GM12878 (cell line): ENCODE results near the gene NR4A2. TPM values are rescaled to one million over a fixed set of nuclear protein-coding genes. Genes with fewer than 3 reads are reported as not detected.

Source experiments
- ATAC-seq: fragments of 200-7000 bp; cut with Tn5 transposase; 3 replicates; pipeline ENCODE4 v1.9.1; 2020; ENCODE audit warnings: mild to moderate bottlenecking, moderate library complexity
- BruUV-seq: library from RNA; stranded (reverse); fragments of 400-500 nt; replicated peaks from 2 replicates; lab custom pipeline; 2021; lab: Mats Ljungman, UMichigan
- CTCF ChIA-PET: fragments of 300-600 bp; sonication (Branson Sonifier 250); formaldehyde crosslinking; extraction: SDS; loops from one replicate; lab custom pipeline; 2021; ENCODE audit warnings: inconsistent platforms; lab: Yijun Ruan, JAX
- POLR2A ChIA-PET: fragments of 350-600 bp; formaldehyde crosslinking; extraction: SDS; loops from one replicate; lab custom pipeline; 2021; ENCODE audit warnings: inconsistent platforms; lab: Charles Lee
- RAD21 ChIA-PET: fragments of 300-600 bp; sonication (Branson Sonifier 250); formaldehyde crosslinking; loops from one replicate; lab custom pipeline; 2023; ENCODE audit warnings: antibody characterized with exemption; ENCODE audit not compliant: unreplicated experiment; lab: Charles Lee
- SMC1A ChIA-PET: fragments of 300-600 bp; sonication (Branson Sonifier 250); formaldehyde crosslinking; loops from one replicate; lab custom pipeline; 2023; ENCODE audit not compliant: unreplicated experiment, uncharacterized antibody; lab: Charles Lee
- DNase-seq: peaks from one replicate; pipeline ENCODE4 v3.0.0-alpha.2; 2011; ENCODE audit warnings: low read depth, low spot score
- FAIRE-seq: peaks from 3 replicates; lab custom pipeline; 2011; peaks lifted over from hg19 to GRCh38; lab: Jason Lieb, UNC
- H2AFZ ChIP-seq: 2 replicates; pipeline ENCODE4 v1.6.0; 2011; ENCODE audit warnings: low read depth, low read length, control low read depth; ENCODE audit not compliant: control insufficient read depth
- H3K27ac ChIP-seq: 2 replicates; pipeline ENCODE4 v1.5.1; 2011; ENCODE audit warnings: control low read depth; ENCODE audit not compliant: control insufficient read depth, insufficient read depth
- H3K27me3 ChIP-seq, 2 experiments: replicated peaks in 1 of 2; 2 replicates each; pipeline versions ENCODE4 v1.6.0 to v1.6.1; 2011; ENCODE audit warnings: low read length in 1 of 2; ENCODE audit not compliant: control insufficient read depth in 2 of 2, insufficient read depth in 2 of 2
- H3K36me3 ChIP-seq, 2 experiments: 2 replicates each; pipeline ENCODE4 v1.5.1; 2011; ENCODE audit warnings: low read length in 1 of 2; ENCODE audit not compliant: control insufficient read depth in 2 of 2, insufficient read depth in 2 of 2
- H3K4me1 ChIP-seq: 2 replicates; pipeline ENCODE4 v1.6.1; 2011; ENCODE audit warnings: mild to moderate bottlenecking, low read length, moderate library complexity, mixed read lengths; ENCODE audit not compliant: control insufficient read depth, insufficient read depth
- H3K4me2 ChIP-seq: 2 replicates; pipeline ENCODE4 v1.6.0; 2011; ENCODE audit warnings: control low read depth; ENCODE audit not compliant: control insufficient read depth, insufficient read depth
- H3K4me3 ChIP-seq: fragments of 200-600 bp; sonication (generic); 2 replicates; pipeline ENCODE4 v1.5.1; 2016
- H3K79me2 ChIP-seq: 2 replicates; pipeline ENCODE4 v1.6.0; 2011; ENCODE audit warnings: low read length; ENCODE audit not compliant: control insufficient read depth, insufficient read depth
- H3K9ac ChIP-seq: 2 replicates; pipeline ENCODE4 v1.8.0; 2011; ENCODE audit warnings: low read length, control low read depth, mixed read lengths; ENCODE audit not compliant: control insufficient read depth, insufficient read depth
- H3K9me3 ChIP-seq: replicated peaks from 3 replicates; pipeline ENCODE4 v1.5.1; 2011; ENCODE audit warnings: mild to moderate bottlenecking, low read length; ENCODE audit not compliant: control insufficient read depth, insufficient read depth
- H4K20me1 ChIP-seq: 2 replicates; pipeline ENCODE4 v1.6.0; 2011; ENCODE audit not compliant: control insufficient read depth, insufficient read depth
- BMI1 ChIP-seq: fragments of 450-650 bp; IDR thresholded peaks from 2 replicates; pipeline ENCODE4 v1.6.1; 2016; ENCODE audit warnings: mild to moderate bottlenecking, moderate library complexity, borderline replicate concordance
- CBFB ChIP-seq: IDR thresholded peaks from 2 replicates; pipeline ENCODE4 v1.6.1; 2016; ENCODE audit warnings: antibody characterized with exemption, low read depth
- DPF2 ChIP-seq: fragments of 450-650 bp; IDR thresholded peaks from 2 replicates; pipeline ENCODE4 v1.6.1; 2017; ENCODE audit warnings: mild to moderate bottlenecking
- EGR1 ChIP-seq, 2 experiments: IDR thresholded peaks; 1 replicate in 1 of 2; 2 replicates in 1 of 2; pipeline ENCODE4 v1.6.1; 2011 to 2012; ENCODE audit warnings: low read depth in 2 of 2, low read length in 2 of 2, borderline replicate concordance in 1 of 2, mild to moderate bottlenecking in 1 of 2, moderate library complexity in 1 of 2
- EP300 ChIP-seq, 2 experiments: fragments of 150-350 bp in 1 of 2; IDR thresholded peaks; 2 replicates each; pipeline ENCODE4 v1.6.1; 2011 to 2012; ENCODE audit warnings: low read depth in 2 of 2, low read length in 2 of 2, borderline replicate concordance in 1 of 2, improper control_type of control experiment in 1 of 2, inconsistent platforms in 1 of 2; ENCODE audit not compliant: control insufficient read depth in 1 of 2
- ETV6 ChIP-seq, 2 experiments: fragments of 450-650 bp in 1 of 2; IDR thresholded peaks in 1 of 2; conservative IDR thresholded peaks in 1 of 2; 2 replicates each; pipeline ENCODE4 v1.6.1; 2014; ENCODE audit warnings: antibody characterized with exemption in 1 of 2, borderline replicate concordance in 1 of 2, low read depth in 1 of 2, mild to moderate bottlenecking in 1 of 2, moderate library complexity in 1 of 2
- FOS ChIP-seq: IDR thresholded peaks from 3 replicates; pipeline ENCODE4 v1.6.1; 2011; ENCODE audit warnings: borderline replicate concordance; ENCODE audit not compliant: insufficient read length; ENCODE audit errors: extremely low read depth
- FOXM1 ChIP-seq: IDR thresholded peaks from 2 replicates; pipeline ENCODE4 v1.6.1; 2012; ENCODE audit warnings: low read depth, mild to moderate bottlenecking, inconsistent platforms, low read length, moderate library complexity
- MXI1 ChIP-seq: fragments of 150-350 bp; IDR thresholded peaks from 2 replicates; pipeline ENCODE4 v1.6.1; 2011; ENCODE audit warnings: low read depth, mild to moderate bottlenecking, inconsistent platforms, low read length, improper control_type of control experiment
- SMAD5 ChIP-seq: IDR thresholded peaks from 2 replicates; pipeline ENCODE4 v1.6.1; 2016; ENCODE audit warnings: antibody characterized with exemption, low read depth
- SP1 ChIP-seq: IDR thresholded peaks from one replicate; pipeline ENCODE4 v1.6.1; 2011; ENCODE audit warnings: low read depth, low read length
- SREBF2 ChIP-seq: IDR thresholded peaks from 2 replicates; pipeline ENCODE4 v1.6.1; 2012; ENCODE audit warnings: mild to moderate bottlenecking, low read length
- SUPT20H ChIP-seq: IDR thresholded peaks from 2 replicates; pipeline ENCODE4 v1.6.1; 2011; ENCODE audit warnings: low read depth, mild to moderate bottlenecking, low read length, moderate library complexity, borderline replicate concordance; ENCODE audit not compliant: control insufficient read depth
- SUZ12 ChIP-seq: fragments of 200-600 bp; sonication (generic); IDR thresholded peaks from one replicate; pipeline ENCODE4 v1.6.1; 2018; ENCODE audit warnings: antibody characterized with exemption, mild to moderate bottlenecking; ENCODE audit not compliant: unreplicated experiment
- TCF12 ChIP-seq: IDR thresholded peaks from 2 replicates; pipeline ENCODE4 v1.6.1; 2011; ENCODE audit warnings: low read depth, mild to moderate bottlenecking, low read length
- WRNIP1 ChIP-seq: IDR thresholded peaks from 2 replicates; pipeline ENCODE4 v1.6.1; 2011; ENCODE audit warnings: low read depth, low read length, improper control_type of control experiment, borderline replicate concordance
- ZNF622 ChIP-seq: fragments of 450-650 bp; IDR thresholded peaks from 2 replicates; pipeline ENCODE4 v1.6.1; 2017; ENCODE audit warnings: mild to moderate bottlenecking, inconsistent platforms
- in situ Hi-C: fragments of 300-500 bp; cut with MboI; formaldehyde crosslinking; loops from 9 replicates; pipeline ENCODE4 v1.14.3; 2018; ENCODE audit warnings: mixed read lengths
- intact Hi-C: fragments of 100-400 bp; cut with micrococcal nuclease; formaldehyde crosslinking; loops from one replicate; pipeline ENCODE4 v1.14.2; 2022; ENCODE audit not compliant: unreplicated experiment
- polyA plus RNA-seq, 11 experiments: library from polyadenylated mRNA; depleted of rRNA in 4 of 11; unstranded in 6 of 11; stranded (reverse) in 5 of 11; fragments of >200 nt; fragmentation: Nextera tagmentation in 4 of 11; fragmentation: Illumina TruSeq in 1 of 11; extraction: Ambion mirVana in 4 of 11; extraction: Trizol in 1 of 11; gene quantifications; 1 replicate in 1 of 11; 2 replicates in 10 of 11; pipeline versions ENCODE4 v1.2.1 to v1.2.3, GENCODE V29; 2011 to 2016; ENCODE audit warnings: inconsistent platforms in 2 of 11, missing spikeins in 2 of 11, low read depth in 1 of 11
- total RNA-seq, 4 experiments: library from RNA; depleted of rRNA in 3 of 4; stranded (reverse); fragments of >200 nt in 3 of 4; fragmentation: Illumina TruSeq in 1 of 4; extraction: Trizol in 1 of 4; gene quantifications; 2 replicates each; pipeline versions ENCODE4 v1.2.1 to v1.2.3, GENCODE V29; 2013 to 2021
- TF ChIP-seq, protein P1 (sequence below): fragments of 450-650 bp; IDR thresholded peaks from 2 replicates; pipeline ENCODE4 v1.6.1; 2017; ENCODE audit warnings: mild to moderate bottlenecking
- TF ChIP-seq, protein P2 (sequence below): IDR thresholded peaks from 2 replicates; pipeline ENCODE4 v1.6.1; 2011; ENCODE audit warnings: low read depth, low read length, improper control_type of control experiment, borderline replicate concordance

The NR4A2 gene
- total and polyA plus RNA-seq, 10 of the 15 experiments (the other 5 are each of a cell fraction or from before 2014, with no cell fraction given) = 0.15 to 3.4 (median 0.58) TPM

DNA sequence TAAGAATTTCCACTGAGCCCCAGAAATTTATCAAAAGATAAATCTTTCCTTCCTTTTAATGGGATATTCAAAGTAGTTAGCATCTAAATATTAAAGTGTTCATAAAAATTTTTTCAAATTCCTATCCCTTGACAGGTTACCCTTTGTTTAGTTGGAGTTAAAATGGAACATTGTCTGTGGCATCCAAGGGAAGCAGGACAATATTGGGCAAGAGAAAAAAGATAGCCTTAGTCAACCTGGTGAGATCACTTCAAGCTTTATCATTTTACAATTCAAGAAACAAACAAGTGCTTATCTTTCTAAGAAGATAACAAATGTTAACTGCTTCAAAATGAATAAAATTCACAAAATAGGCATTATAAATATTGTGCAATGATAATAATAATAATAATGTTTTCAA lies 21.7 kb downstream of the NR4A2 start:
- CTCF ChIA-PET = no interaction called here
- no peak for TF ChIP-seq SP1
- TF ChIP-seq, protein P1, sequence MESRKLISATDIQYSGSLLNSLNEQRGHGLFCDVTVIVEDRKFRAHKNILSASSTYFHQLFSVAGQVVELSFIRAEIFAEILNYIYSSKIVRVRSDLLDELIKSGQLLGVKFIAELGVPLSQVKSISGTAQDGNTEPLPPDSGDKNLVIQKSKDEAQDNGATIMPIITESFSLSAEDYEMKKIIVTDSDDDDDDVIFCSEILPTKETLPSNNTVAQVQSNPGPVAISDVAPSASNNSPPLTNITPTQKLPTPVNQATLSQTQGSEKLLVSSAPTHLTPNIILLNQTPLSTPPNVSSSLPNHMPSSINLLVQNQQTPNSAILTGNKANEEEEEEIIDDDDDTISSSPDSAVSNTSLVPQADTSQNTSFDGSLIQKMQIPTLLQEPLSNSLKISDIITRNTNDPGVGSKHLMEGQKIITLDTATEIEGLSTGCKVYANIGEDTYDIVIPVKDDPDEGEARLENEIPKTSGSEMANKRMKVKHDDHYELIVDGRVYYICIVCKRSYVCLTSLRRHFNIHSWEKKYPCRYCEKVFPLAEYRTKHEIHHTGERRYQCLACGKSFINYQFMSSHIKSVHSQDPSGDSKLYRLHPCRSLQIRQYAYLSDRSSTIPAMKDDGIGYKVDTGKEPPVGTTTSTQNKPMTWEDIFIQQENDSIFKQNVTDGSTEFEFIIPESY = no peak
- no peak for TF ChIP-seq SUPT20H
- TF ChIP-seq, protein P2, sequence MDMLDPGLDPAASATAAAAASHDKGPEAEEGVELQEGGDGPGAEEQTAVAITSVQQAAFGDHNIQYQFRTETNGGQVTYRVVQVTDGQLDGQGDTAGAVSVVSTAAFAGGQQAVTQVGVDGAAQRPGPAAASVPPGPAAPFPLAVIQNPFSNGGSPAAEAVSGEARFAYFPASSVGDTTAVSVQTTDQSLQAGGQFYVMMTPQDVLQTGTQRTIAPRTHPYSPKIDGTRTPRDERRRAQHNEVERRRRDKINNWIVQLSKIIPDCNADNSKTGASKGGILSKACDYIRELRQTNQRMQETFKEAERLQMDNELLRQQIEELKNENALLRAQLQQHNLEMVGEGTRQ = no peak
- no peak for TF ChIP-seq DPF2
- no peak for TF ChIP-seq SREBF2
- TF ChIP-seq SUZ12 = no peak
- no peak for TF ChIP-seq TCF12
- no peak for TF ChIP-seq FOS
- TF ChIP-seq CBFB = no peak
- TF ChIP-seq WRNIP1 = no peak
- TF ChIP-seq SMAD5 = no peak
- no peak for TF ChIP-seq FOXM1
- no peak for TF ChIP-seq ETV6 (conservative IDR thresholded peaks at IDR 0.05 in 1 of 2, IDR thresholded peaks at IDR 0.05 in 1 of 2; ENCODE audit: borderline replicate concordance in 1 of 2, low read depth in 1 of 2)
- no peak for TF ChIP-seq MXI1
- no peak for TF ChIP-seq EGR1 (IDR thresholded peaks at IDR 0.05; ENCODE audit: borderline replicate concordance in 1 of 2, low read depth in 2 of 2, low read length in 2 of 2)
- no peak for TF ChIP-seq ZNF622
- TF ChIP-seq BMI1 = no peak
- no peak for TF ChIP-seq EP300 (IDR thresholded peaks at IDR 0.05; ENCODE audit: borderline replicate concordance in 1 of 2, control insufficient read depth in 1 of 2, low read depth in 2 of 2, low read length in 2 of 2)
- Histone ChIP-seq H3K27me3 (peaks cover 0 to 2% of the 10 kb centered on the region in 2 experiments; a peak in 1 of 4 replicates), H3K9me3 (no peaks in the 10 kb centered on the region), H4K20me1 (no peaks in the 10 kb centered on the region), H3K4me2 (no peak overlapping the region), H3K4me1 (no peaks in the 10 kb centered on the region; the same call in 1 of the 2 replicates), H3K9ac (no peak overlapping the region), H3K36me3 (no peaks in the 10 kb centered on the region), H2AFZ (no peak overlapping the region), H3K27ac (no peak overlapping the region), H3K79me2 (no peaks in the 10 kb centered on the region), H3K4me3 (no peak overlapping the region)
- ATAC-seq = no peak
- no TSS peak for BruUV-seq
- no peak for DNase-seq
- SMC1A ChIA-PET = interaction anchor here (1.3 kb wide), 1 partner anchor 282 kb away, joined by 4 read pairs; no protein-coding TSS in a partner anchor
- in situ Hi-C loops = no loop called here
- POLR2A ChIA-PET = no interaction called here
- intact Hi-C loops = no loop called here
- RAD21 ChIA-PET = interaction anchor here (0.6 to 1.2 kb wide), 2 partner anchors 84 to 278 kb away, joined by 3 to 4 read pairs; no protein-coding TSS in a partner anchor
- no peak for FAIRE-seq
